ENCODE data around the gene LSM14A. TPM values are rescaled to one million over a fixed set of nuclear protein-coding genes. Genes with fewer than 3 reads are reported as not detected.

LSM14A gene
- total and polyA plus RNA-seq, 2 donors (not counting 1 experiment from before 2014, with no cell fraction given): 82.2 to 97.8 TPM

- H3K27me3 ChIP-seq (ENCODE audit: control insufficient read depth, insufficient read depth, low read length): no peaks in the 10 kb centered on the region
- peak; percentile 78 to 87 for TF ChIP-seq CTCF (conservative IDR thresholded peaks at IDR 0.05 in 1 of 2, IDR thresholded peaks at IDR 0.05 in 1 of 2; ENCODE audit: low read depth in 1 of 2, low read length in 2 of 2)
- TF ChIP-seq EZH2 (IDR thresholded peaks at IDR 0.05; ENCODE audit: low read length, missing control alignments): no peak
- no peak overlapping the region for H3K27ac ChIP-seq (ENCODE audit: insufficient read depth, low read length)
- H3K4me3 ChIP-seq (replicated peaks in 1 of 4; ENCODE audit: control extremely low read depth in 1 of 4, insufficient read depth in 1 of 4, low read depth in 3 of 4, low read length in 4 of 4): no peak overlapping the region
- H3K9me3 ChIP-seq (ENCODE audit: control insufficient read depth, insufficient read depth, low read depth, low read length): no peaks in the 10 kb centered on the region
- H4K20me1 ChIP-seq (ENCODE audit: control insufficient read depth, extremely low read depth, insufficient read depth, low read length): no peaks in the 10 kb centered on the region
- H3K36me3 ChIP-seq (ENCODE audit: control insufficient read depth, insufficient read depth, low read length): no peaks in the 10 kb centered on the region
- H3K4me2 ChIP-seq (ENCODE audit: extremely low read depth, insufficient read depth, low read length): no peak overlapping the region
- no peaks in the 10 kb centered on the region for H3K4me1 ChIP-seq (ENCODE audit: control insufficient read depth, extremely low read depth, insufficient read depth, low read length)
- peak; percentile 24 to 61 for DNase-seq (ENCODE audit: low read depth in 2 of 2)
- no peaks in the 10 kb centered on the region for H3K79me2 ChIP-seq (ENCODE audit: control insufficient read depth, insufficient read depth, low read length)
- H2AFZ ChIP-seq (ENCODE audit: low read length): no peak overlapping the region
- H3K9ac ChIP-seq (ENCODE audit: insufficient read depth, low read length): no peak overlapping the region
Observed at GRCh38 chr19:34145741-34146202, 26.5 kb upstream of the LSM14A start.

- TF ChIP-seq CTCF (conservative IDR thresholded peaks at IDR 0.05 in 1 of 2, IDR thresholded peaks at IDR 0.05 in 1 of 2; ENCODE audit: low read depth in 1 of 2, low read length in 2 of 2) (no peak), EZH2 (IDR thresholded peaks at IDR 0.05; ENCODE audit: low read length, missing control alignments) (no peak)
Observed at GRCh38 chr19:34148658-34149185, 23.6 kb upstream of the LSM14A start.

GRCh38 chr19:34149873-34150272, 22.4 kb upstream of the LSM14A start:
- Histone ChIP-seq H3K36me3 (ENCODE audit: control insufficient read depth, insufficient read depth, low read length) (no peaks in the 10 kb centered on the region), H3K9me3 (ENCODE audit: control insufficient read depth, insufficient read depth, low read depth, low read length) (no peaks in the 10 kb centered on the region), H3K4me3 (replicated peaks in 1 of 4; ENCODE audit: control extremely low read depth in 1 of 4, insufficient read depth in 1 of 4, low read depth in 3 of 4, low read length in 4 of 4) (no peak overlapping the region), H3K27me3 (ENCODE audit: control insufficient read depth, insufficient read depth, low read length) (no peaks in the 10 kb centered on the region), H3K4me1 (ENCODE audit: control insufficient read depth, extremely low read depth, insufficient read depth, low read length) (no peaks in the 10 kb centered on the region), H3K9ac (ENCODE audit: insufficient read depth, low read length) (no peak overlapping the region), H3K4me2 (ENCODE audit: extremely low read depth, insufficient read depth, low read length) (no peak overlapping the region), H2AFZ (ENCODE audit: low read length) (no peak overlapping the region), H4K20me1 (ENCODE audit: control insufficient read depth, extremely low read depth, insufficient read depth, low read length) (no peaks in the 10 kb centered on the region), H3K79me2 (ENCODE audit: control insufficient read depth, insufficient read depth, low read length) (no peaks in the 10 kb centered on the region), H3K27ac (ENCODE audit: insufficient read depth, low read length) (no peak overlapping the region)
- DNase-seq (ENCODE audit: low read depth in 2 of 2): no peak
- TF ChIP-seq CTCF (conservative IDR thresholded peaks at IDR 0.05 in 1 of 2, IDR thresholded peaks at IDR 0.05 in 1 of 2; ENCODE audit: low read depth in 1 of 2, low read length in 2 of 2) (no peak), EZH2 (IDR thresholded peaks at IDR 0.05; ENCODE audit: low read length, missing control alignments) (no peak)

More at GRCh38 chr19:34148658-34149185, 23.6 kb upstream of the LSM14A start:
- no peak overlapping the region for H3K4me3 ChIP-seq (replicated peaks in 1 of 4; ENCODE audit: control extremely low read depth in 1 of 4, insufficient read depth in 1 of 4, low read depth in 3 of 4, low read length in 4 of 4)
- no peaks in the 10 kb centered on the region for H3K9me3 ChIP-seq (ENCODE audit: control insufficient read depth, insufficient read depth, low read depth, low read length)
- no peaks in the 10 kb centered on the region for H3K4me1 ChIP-seq (ENCODE audit: control insufficient read depth, extremely low read depth, insufficient read depth, low read length)
- no peaks in the 10 kb centered on the region for H3K79me2 ChIP-seq (ENCODE audit: control insufficient read depth, insufficient read depth, low read length)
- no peak overlapping the region for H3K9ac ChIP-seq (ENCODE audit: insufficient read depth, low read length)
- H3K36me3 ChIP-seq (ENCODE audit: control insufficient read depth, insufficient read depth, low read length): no peaks in the 10 kb centered on the region
- no peak for DNase-seq (ENCODE audit: low read depth in 2 of 2)
- H4K20me1 ChIP-seq (ENCODE audit: control insufficient read depth, extremely low read depth, insufficient read depth, low read length): no peaks in the 10 kb centered on the region
- H3K27ac ChIP-seq (ENCODE audit: insufficient read depth, low read length): no peak overlapping the region
- no peak overlapping the region for H2AFZ ChIP-seq (ENCODE audit: low read length)
- no peaks in the 10 kb centered on the region for H3K27me3 ChIP-seq (ENCODE audit: control insufficient read depth, insufficient read depth, low read length)
- no peak overlapping the region for H3K4me2 ChIP-seq (ENCODE audit: extremely low read depth, insufficient read depth, low read length)
